ENCODE measurements around the gene ZNF207.

DNA sequence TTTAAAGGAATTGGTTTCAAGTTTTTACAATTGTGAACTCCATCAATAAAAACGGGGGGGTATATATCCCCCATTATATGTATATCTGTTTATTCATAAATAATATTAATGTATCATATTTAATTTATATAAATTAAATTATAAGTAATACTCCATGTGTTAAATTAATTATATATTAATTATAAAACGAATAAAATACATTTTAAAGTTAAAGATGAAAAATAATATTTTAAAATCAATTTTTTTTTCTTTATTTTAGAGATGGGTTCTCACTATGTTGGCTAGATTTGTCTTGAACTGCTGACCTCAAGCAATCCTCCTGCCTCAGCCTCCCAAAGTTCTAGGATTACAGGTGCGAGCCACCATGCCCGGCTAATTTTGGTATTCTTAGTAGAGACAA lies 76.9 kb downstream of the ZNF207 start:
- TF ChIP-seq, protein P1, sequence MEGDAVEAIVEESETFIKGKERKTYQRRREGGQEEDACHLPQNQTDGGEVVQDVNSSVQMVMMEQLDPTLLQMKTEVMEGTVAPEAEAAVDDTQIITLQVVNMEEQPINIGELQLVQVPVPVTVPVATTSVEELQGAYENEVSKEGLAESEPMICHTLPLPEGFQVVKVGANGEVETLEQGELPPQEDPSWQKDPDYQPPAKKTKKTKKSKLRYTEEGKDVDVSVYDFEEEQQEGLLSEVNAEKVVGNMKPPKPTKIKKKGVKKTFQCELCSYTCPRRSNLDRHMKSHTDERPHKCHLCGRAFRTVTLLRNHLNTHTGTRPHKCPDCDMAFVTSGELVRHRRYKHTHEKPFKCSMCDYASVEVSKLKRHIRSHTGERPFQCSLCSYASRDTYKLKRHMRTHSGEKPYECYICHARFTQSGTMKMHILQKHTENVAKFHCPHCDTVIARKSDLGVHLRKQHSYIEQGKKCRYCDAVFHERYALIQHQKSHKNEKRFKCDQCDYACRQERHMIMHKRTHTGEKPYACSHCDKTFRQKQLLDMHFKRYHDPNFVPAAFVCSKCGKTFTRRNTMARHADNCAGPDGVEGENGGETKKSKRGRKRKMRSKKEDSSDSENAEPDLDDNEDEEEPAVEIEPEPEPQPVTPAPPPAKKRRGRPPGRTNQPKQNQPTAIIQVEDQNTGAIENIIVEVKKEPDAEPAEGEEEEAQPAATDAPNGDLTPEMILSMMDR (IDR thresholded peaks at IDR 0.05; ENCODE audit: insufficient read depth, low read length, poor library complexity, severe bottlenecking) = no peak
- TF ChIP-seq EZH2phosphoT487 (conservative IDR thresholded peaks at IDR 0.05; ENCODE audit: low read length) = no peak

All from SU-DHL-6 (cell line).